Measurements from ENCODE around the gene MGAT5. TPM values are rescaled to one million over a fixed set of nuclear protein-coding genes. Genes with fewer than 3 reads are reported as not detected.

The MGAT5 gene
- total RNA-seq, 1 experiment from 2014 or later = 34.0 TPM

DNA sequence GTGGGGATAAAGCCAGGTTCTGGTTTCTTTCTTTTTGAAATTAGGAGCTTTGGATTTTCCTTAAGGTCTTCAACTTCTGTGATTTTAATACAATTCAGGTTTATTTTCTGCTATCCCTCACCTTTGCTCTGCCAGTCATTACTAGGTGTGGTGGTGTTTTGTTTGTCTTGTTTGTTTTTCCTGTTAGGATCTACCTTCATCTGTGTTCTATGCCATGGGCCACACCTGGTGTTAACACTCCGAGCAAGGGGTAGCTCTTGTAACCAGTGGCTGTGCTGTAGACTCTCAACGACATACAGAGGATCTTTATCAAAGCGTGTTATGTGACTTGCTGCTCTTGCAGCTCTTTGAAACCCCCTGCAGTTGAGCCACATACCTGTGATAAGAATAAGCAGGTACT is 38.6 kb downstream of the MGAT5 start (continued):
- TF ChIP-seq, protein P1, sequence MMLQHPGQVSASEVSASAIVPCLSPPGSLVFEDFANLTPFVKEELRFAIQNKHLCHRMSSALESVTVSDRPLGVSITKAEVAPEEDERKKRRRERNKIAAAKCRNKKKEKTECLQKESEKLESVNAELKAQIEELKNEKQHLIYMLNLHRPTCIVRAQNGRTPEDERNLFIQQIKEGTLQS (IDR thresholded peaks at IDR 0.05) = no peak

DNA sequence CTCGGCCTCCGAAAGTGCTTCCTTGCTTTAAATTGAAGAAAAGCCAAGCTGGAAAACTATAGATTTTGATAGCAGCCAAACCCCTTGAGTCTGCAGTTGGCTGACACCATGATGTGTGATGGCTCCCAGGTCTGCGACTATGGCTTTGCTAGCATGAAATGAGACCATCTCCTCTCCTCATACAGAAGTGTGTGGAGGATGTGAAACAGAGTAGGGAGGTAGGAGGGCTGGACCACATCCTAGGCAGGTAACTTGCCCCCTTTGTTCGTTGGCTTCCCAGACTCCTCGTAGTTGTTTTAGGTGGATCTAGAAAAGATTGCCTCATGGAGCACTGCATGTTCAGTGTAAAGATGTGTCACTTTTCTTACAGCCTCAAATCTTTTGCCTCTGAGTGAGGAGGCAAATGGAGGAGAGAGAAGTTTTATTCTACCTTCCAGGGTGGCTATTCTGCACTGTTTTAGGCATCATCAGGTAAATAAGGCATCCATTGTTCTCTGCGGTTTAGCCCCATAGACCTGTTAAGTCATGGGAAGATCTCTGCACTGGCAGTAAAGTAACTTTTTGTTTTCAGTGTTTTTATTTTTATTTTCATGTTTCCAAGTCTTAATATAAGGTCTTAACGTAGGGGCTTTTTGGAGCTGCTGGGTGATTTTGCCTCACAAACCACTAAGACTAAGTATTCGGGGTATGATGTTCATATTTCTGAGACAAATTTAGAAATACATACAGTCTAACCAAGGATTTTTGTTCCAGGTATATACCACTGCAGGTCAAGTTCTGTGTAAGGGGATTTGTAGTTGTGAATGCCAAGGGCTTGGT is 40.1 kb downstream of the MGAT5 start:
- Histone ChIP-seq H3K79me2 (ENCODE audit: insufficient read depth, low read length) (no peaks in the 10 kb centered on the region), H4K20me1 (ENCODE audit: insufficient read depth) (no peaks in the 10 kb centered on the region), H3K27ac (ENCODE audit: low read depth, low read length) (no peak overlapping the region), H3K4me3 (replicated peaks in 1 of 2; ENCODE audit: low read depth in 1 of 2, low read length in 2 of 2) (no peak overlapping the region), H2AFZ (ENCODE audit: low read depth, low read length, poor library complexity, severe bottlenecking) (no peak overlapping the region), H3K36me3 (ENCODE audit: control insufficient read depth in 1 of 2, insufficient read depth in 2 of 2, low read length in 2 of 2) (no peaks in the 10 kb centered on the region), H3K4me2 (ENCODE audit: low read length) (no peak overlapping the region), H3K27me3 (ENCODE audit: insufficient read depth, low read length) (no peaks in the 10 kb centered on the region), H3K4me1 (ENCODE audit: control insufficient read depth in 1 of 2, insufficient read depth in 2 of 2, low read length in 2 of 2) (no peaks in the 10 kb centered on the region), H3K9me2 (ENCODE audit: insufficient read depth) (no peaks in the 10 kb centered on the region), H3K9ac (ENCODE audit: low read length) (no peak overlapping the region), H3K9me3 (ENCODE audit: control insufficient read depth in 1 of 2, insufficient read depth in 1 of 2, low read depth in 1 of 2, low read length in 2 of 2) (no peaks in the 10 kb centered on the region)
- BruUV-seq (replicated peaks) = no TSS peak
- TF ChIP-seq, protein P2, sequence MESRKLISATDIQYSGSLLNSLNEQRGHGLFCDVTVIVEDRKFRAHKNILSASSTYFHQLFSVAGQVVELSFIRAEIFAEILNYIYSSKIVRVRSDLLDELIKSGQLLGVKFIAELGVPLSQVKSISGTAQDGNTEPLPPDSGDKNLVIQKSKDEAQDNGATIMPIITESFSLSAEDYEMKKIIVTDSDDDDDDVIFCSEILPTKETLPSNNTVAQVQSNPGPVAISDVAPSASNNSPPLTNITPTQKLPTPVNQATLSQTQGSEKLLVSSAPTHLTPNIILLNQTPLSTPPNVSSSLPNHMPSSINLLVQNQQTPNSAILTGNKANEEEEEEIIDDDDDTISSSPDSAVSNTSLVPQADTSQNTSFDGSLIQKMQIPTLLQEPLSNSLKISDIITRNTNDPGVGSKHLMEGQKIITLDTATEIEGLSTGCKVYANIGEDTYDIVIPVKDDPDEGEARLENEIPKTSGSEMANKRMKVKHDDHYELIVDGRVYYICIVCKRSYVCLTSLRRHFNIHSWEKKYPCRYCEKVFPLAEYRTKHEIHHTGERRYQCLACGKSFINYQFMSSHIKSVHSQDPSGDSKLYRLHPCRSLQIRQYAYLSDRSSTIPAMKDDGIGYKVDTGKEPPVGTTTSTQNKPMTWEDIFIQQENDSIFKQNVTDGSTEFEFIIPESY (IDR thresholded peaks at IDR 0.05; ENCODE audit: extremely low read depth, insufficient replicate concordance, low read length) = no peak
- TF ChIP-seq SP1 (IDR thresholded peaks at IDR 0.05; ENCODE audit: low read depth) = no peak
- TF ChIP-seq, protein P3, sequence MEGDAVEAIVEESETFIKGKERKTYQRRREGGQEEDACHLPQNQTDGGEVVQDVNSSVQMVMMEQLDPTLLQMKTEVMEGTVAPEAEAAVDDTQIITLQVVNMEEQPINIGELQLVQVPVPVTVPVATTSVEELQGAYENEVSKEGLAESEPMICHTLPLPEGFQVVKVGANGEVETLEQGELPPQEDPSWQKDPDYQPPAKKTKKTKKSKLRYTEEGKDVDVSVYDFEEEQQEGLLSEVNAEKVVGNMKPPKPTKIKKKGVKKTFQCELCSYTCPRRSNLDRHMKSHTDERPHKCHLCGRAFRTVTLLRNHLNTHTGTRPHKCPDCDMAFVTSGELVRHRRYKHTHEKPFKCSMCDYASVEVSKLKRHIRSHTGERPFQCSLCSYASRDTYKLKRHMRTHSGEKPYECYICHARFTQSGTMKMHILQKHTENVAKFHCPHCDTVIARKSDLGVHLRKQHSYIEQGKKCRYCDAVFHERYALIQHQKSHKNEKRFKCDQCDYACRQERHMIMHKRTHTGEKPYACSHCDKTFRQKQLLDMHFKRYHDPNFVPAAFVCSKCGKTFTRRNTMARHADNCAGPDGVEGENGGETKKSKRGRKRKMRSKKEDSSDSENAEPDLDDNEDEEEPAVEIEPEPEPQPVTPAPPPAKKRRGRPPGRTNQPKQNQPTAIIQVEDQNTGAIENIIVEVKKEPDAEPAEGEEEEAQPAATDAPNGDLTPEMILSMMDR (IDR thresholded peaks at IDR 0.05 in 2 of 3, conservative IDR thresholded peaks at IDR 0.05 in 1 of 3; ENCODE audit: borderline replicate concordance in 1 of 3, insufficient read depth in 1 of 3, low read depth in 2 of 3, low read length in 2 of 3) = no peak
- TF ChIP-seq RAD21 (IDR thresholded peaks at IDR 0.05; ENCODE audit: low read depth) = no peak
- no peak for TF ChIP-seq CBX3 (IDR thresholded peaks at IDR 0.05; ENCODE audit: low read depth)
- TF ChIP-seq CEBPB (IDR thresholded peaks at IDR 0.05; ENCODE audit: low read depth) = no peak
- TF ChIP-seq EZH2phosphoT487 (IDR thresholded peaks at IDR 0.05; ENCODE audit: borderline replicate concordance) = no peak
- TF ChIP-seq, protein P1 (IDR thresholded peaks at IDR 0.05) = no peak
- no peak for TF ChIP-seq EGR1 (IDR thresholded peaks at IDR 0.05; ENCODE audit: low read depth)
- TF ChIP-seq POLR2A (IDR thresholded peaks at IDR 0.05; ENCODE audit: borderline replicate concordance, extremely low read depth, insufficient read depth, insufficient read length) = no peak
- no peak for TF ChIP-seq SIN3A (IDR thresholded peaks at IDR 0.05; ENCODE audit: low read depth)
- no peak for TF ChIP-seq JUND (IDR thresholded peaks at IDR 0.05)
- TF ChIP-seq, protein P4, sequence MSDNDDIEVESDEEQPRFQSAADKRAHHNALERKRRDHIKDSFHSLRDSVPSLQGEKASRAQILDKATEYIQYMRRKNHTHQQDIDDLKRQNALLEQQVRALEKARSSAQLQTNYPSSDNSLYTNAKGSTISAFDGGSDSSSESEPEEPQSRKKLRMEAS (IDR thresholded peaks at IDR 0.05) = no peak
- TF ChIP-seq POLR2AphosphoS5 (IDR thresholded peaks at IDR 0.05; ENCODE audit: low read depth, low read length) = no peak
- no peak for TF ChIP-seq ELF1 (IDR thresholded peaks at IDR 0.05; ENCODE audit: borderline replicate concordance, low read depth)
- TF ChIP-seq SRF (IDR thresholded peaks at IDR 0.05; ENCODE audit: low read depth) = no peak
- no peak for TF ChIP-seq TCF7L2 (IDR thresholded peaks at IDR 0.05; ENCODE audit: borderline replicate concordance, extremely low read depth, insufficient read depth, insufficient read length)
- ATAC-seq = no peak
- intact Hi-C loops (cut with micrococcal nuclease) = no loop called here
- RAD21 ChIA-PET (ENCODE audit: low non-redundant PET in 1 of 2, low total read pairs in 2 of 2, uncharacterized antibody in 2 of 2, unreplicated experiment in 2 of 2) = no interaction called here
- POLR2A ChIA-PET = no interaction called here
- CTCF ChIA-PET = no interaction called here
- no peak for DNase-seq (ENCODE audit: low read depth, low spot score)

Measured in HCT116 (cell line).